OCI-LY1 (cell line): ENCODE data around the gene GZMM.

Source experiments
- H2AFZ ChIP-seq: fragments of 200-600 bp; sonication (generic), shearing (Covaris generic); 2 replicates; pipeline ENCODE4 v1.6.0; 2014; ENCODE audit warnings: antibody characterized with exemption, mild to moderate bottlenecking, low read length
- H3F3A ChIP-seq: fragments of 200-600 bp; sonication (generic), shearing (Covaris generic); 2 replicates; pipeline ENCODE4 v1.6.0; 2014; ENCODE audit warnings: mild to moderate bottlenecking, antibody characterized with exemption, low read length, moderate library complexity; ENCODE audit not compliant: insufficient read depth
- H3K27ac ChIP-seq: fragments of 200-600 bp; sonication (generic); 2 replicates; pipeline ENCODE4 v1.5.1; 2014; ENCODE audit warnings: low read length, mixed run types, mild to moderate bottlenecking, low read depth; ENCODE audit not compliant: poor library complexity, severe bottlenecking
- H3K27me3 ChIP-seq: fragments of 200-600 bp; sonication (generic); 2 replicates; pipeline ENCODE4 v1.6.0; 2014; ENCODE audit warnings: antibody characterized with exemption, mild to moderate bottlenecking, low read length, moderate library complexity; ENCODE audit not compliant: insufficient read depth
- H3K36me3 ChIP-seq: fragments of 200-600 bp; sonication (generic); 2 replicates; pipeline ENCODE4 v1.6.1; 2014; ENCODE audit warnings: mild to moderate bottlenecking, antibody characterized with exemption, low read length, moderate library complexity, mixed read lengths; ENCODE audit not compliant: insufficient read depth
- H3K4me1 ChIP-seq: fragments of 200-600 bp; sonication (generic); 2 replicates; pipeline ENCODE4 v1.5.1; 2014; ENCODE audit warnings: mild to moderate bottlenecking, low read length, moderate library complexity; ENCODE audit not compliant: insufficient read depth, severe bottlenecking
- H3K4me2 ChIP-seq: fragments of 200-600 bp; sonication (generic), shearing (Covaris generic); 2 replicates; pipeline ENCODE4 v1.6.1; 2014; ENCODE audit warnings: low read length
- H3K4me3 ChIP-seq: fragments of 200-600 bp; sonication (generic); 2 replicates; pipeline ENCODE4 v1.5.1; 2014; ENCODE audit warnings: low read length, low read depth, mild to moderate bottlenecking, mixed read lengths; ENCODE audit not compliant: poor library complexity, severe bottlenecking
- H3K79me2 ChIP-seq: fragments of 200-600 bp; shearing (Covaris generic); 2 replicates; pipeline ENCODE4 v1.6.1; 2016; ENCODE audit warnings: mixed run types, low read length, mixed read lengths; ENCODE audit not compliant: insufficient read depth
- H3K9ac ChIP-seq: fragments of 200-600 bp; sonication (generic), shearing (Covaris generic); 2 replicates; pipeline ENCODE4 v1.6.1; 2014; ENCODE audit warnings: mild to moderate bottlenecking, low read length, mixed read lengths
- H3K9me2 ChIP-seq: fragments of 200-600 bp; sonication (generic), shearing (Covaris generic); 2 replicates; pipeline ENCODE4 v1.6.1; 2014; ENCODE audit warnings: low read depth, mild to moderate bottlenecking, low read length, mixed read lengths
- H3K9me3 ChIP-seq: fragments of 200-600 bp; shearing (Covaris generic); 2 replicates; pipeline ENCODE4 v1.6.1; 2014; ENCODE audit warnings: low read length, mixed read lengths
- H4K20me1 ChIP-seq: fragments of 200-600 bp; sonication (generic), shearing (Covaris generic); 2 replicates; pipeline ENCODE4 v1.6.0; 2016; ENCODE audit warnings: mild to moderate bottlenecking, low read length; ENCODE audit not compliant: insufficient read depth
- CTCF ChIP-seq: fragments of 200-600 bp; sonication (generic), shearing (Covaris generic); IDR thresholded peaks from 2 replicates; pipeline ENCODE4 v1.5.1; 2017; ENCODE audit warnings: mild to moderate bottlenecking, antibody characterized with exemption, low read length, moderate library complexity, mixed read lengths
- EZH2 ChIP-seq: fragments of 200-600 bp; sonication (generic), shearing (Covaris generic); IDR thresholded peaks from 2 replicates; pipeline ENCODE4 v1.8.0; 2017; ENCODE audit warnings: borderline replicate concordance, mixed run types, mild to moderate bottlenecking, antibody characterized with exemption, low read length, moderate library complexity, mixed read lengths

Gene GZMM

DNA sequence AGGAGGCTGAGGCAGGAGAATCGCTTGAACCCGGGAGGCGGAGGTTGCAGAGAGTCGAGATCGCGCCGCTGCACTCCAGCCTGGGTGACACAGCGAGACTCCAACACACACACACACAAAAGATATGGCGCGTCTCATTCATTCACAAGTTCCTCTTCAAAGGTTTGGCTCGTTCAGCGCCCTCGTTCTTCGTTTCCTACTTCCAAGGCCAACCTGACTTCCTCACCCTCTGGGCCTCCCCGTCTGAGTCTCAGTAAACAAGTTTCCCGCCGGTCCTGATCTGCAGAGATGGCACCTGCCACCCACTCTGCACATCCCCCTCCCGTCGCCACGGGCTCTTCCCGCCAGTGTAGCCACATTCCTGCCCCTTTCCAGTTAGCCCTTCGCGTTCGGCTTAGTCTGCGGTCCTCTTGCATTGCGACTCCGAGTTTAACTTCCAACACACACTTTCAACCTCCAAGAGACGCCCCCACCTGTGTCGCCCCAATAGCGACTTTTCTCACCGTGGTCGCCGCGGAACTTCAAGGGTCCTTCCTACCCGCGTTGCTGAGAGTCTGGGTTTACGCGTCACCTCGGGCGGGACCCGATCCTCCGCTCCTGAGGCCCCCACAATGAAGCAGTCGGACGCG, 27.2 kb downstream of the GZMM start:
- Histone ChIP-seq H3K9ac (peak overlapping the region; percentile 94), H3K4me2 (peak overlapping the region; percentile 94), H4K20me1 (no peaks in the 10 kb centered on the region), H2AFZ (no peak overlapping the region), H3F3A (peaks cover 7% of the 10 kb centered on the region; the same call in 1 of the 2 replicates), H3K27ac (peak overlapping the region; percentile 100), H3K4me1 (peaks cover 32% of the 10 kb centered on the region), H3K79me2 (peaks cover 27% of the 10 kb centered on the region), H3K4me3 (peak overlapping the region; percentile 79), H3K9me2 (no peaks in the 10 kb centered on the region), H3K36me3 (no peaks in the 10 kb centered on the region; the same call in 1 of the 2 replicates), H3K9me3 (no peaks in the 10 kb centered on the region), H3K27me3 (no peaks in the 10 kb centered on the region)
- TF ChIP-seq CTCF, result no peak
- TF ChIP-seq EZH2, result no peak

DNA sequence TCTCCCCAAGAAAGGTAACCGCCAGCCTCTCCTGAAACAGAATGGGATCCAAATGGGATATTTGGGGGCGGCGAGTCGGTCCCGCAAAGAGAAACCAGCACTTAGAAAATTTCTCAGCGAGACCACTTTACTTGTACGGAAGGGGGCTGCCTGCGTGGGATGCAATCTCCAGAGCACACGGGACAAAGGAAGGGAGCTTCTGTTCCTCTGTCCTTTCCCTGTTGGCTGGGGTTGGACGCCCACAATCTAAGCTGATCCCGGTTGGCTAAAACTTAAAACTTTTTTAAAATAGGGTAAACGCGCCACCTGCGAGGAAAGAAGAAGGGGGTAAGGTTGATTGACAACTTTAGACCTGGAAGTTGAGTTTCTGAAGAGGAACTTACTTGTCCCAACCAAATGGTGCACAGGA, 27.7 kb downstream of the GZMM start:
- no peak for TF ChIP-seq EZH2
- no peak for TF ChIP-seq CTCF
- no peaks in the 10 kb centered on the region for H3K9me2 ChIP-seq
- no peaks in the 10 kb centered on the region for H4K20me1 ChIP-seq
- peaks cover 32% of the 10 kb centered on the region for H3K79me2 ChIP-seq
- H3K4me1 ChIP-seq, result peaks cover 32% of the 10 kb centered on the region
- H3K4me2 ChIP-seq, result peak overlapping the region; percentile 94
- peak overlapping the region; percentile 94 for H3K9ac ChIP-seq
- no peak overlapping the region for H2AFZ ChIP-seq
- H3F3A ChIP-seq, result peaks cover 7% of the 10 kb centered on the region; the same call in 1 of the 2 replicates
- H3K9me3 ChIP-seq, result no peaks in the 10 kb centered on the region
- H3K4me3 ChIP-seq, result peak overlapping the region; percentile 79
- no peaks in the 10 kb centered on the region for H3K27me3 ChIP-seq
- peak overlapping the region; percentile 100 for H3K27ac ChIP-seq
- H3K36me3 ChIP-seq, result no peaks in the 10 kb centered on the region; the same call in 1 of the 2 replicates

GRCh38 chr19:572140-572742, 28.4 kb downstream of the GZMM start, which contains the start of gene BSG:
Gene BSG, plus strand, starts transcription at chr19:572596. Its CDS starts 39 bp downstream, at chr19:572635.
- Histone ChIP-seq H3K4me1 (peaks cover 32% of the 10 kb centered on the region), H4K20me1 (no peaks in the 10 kb centered on the region), H3K9me3 (no peaks in the 10 kb centered on the region), H3K4me2 (peak within 1 kb of the TSS; percentile 94), H3K27ac (peak within 1 kb of the TSS; percentile 100), H3K36me3 (no peaks in the 10 kb centered on the region; the same call in 1 of the 2 replicates), H3K79me2 (peaks cover 39% of the 10 kb centered on the region), H3K27me3 (no peaks in the 10 kb centered on the region), H3K9ac (peak within 1 kb of the TSS; percentile 96), H2AFZ (no peak within 1 kb of the TSS), H3F3A (peaks cover 7% of the 10 kb centered on the region; the same call in 1 of the 2 replicates), H3K9me2 (no peaks in the 10 kb centered on the region), H3K4me3 (peak within 1 kb of the TSS; percentile 94)
- no peak for TF ChIP-seq CTCF
- no peak for TF ChIP-seq EZH2
